Left kidney (tissue), 2 donors: ENCODE measurements around the gene TNNT2. TPM values are rescaled to one million over a fixed set of nuclear protein-coding genes. Genes with fewer than 3 reads are reported as not detected.

Source experiments
- DNase-seq: peaks from one replicate; pipeline ENCODE4 v3.0.0-alpha.2; 2013
- polyA plus RNA-seq: library from polyadenylated mRNA; unstranded; fragments of 120-200 nt; gene quantifications from one replicate; pipeline ENCODE4 v1.2.1, GENCODE V29; 2013; ENCODE audit not compliant: insufficient read length

TNNT2 gene
- polyA plus RNA-seq, 1 donor = 56.4 TPM

GRCh38 chr1:201378804-201379203 lies 1.3 kb upstream of the TNNT2 start:
- DNase-seq = no peak

- peak; percentile 63 for DNase-seq
Observed at GRCh38 chr1:201376464-201377374, 761 bp downstream of the TNNT2 start.

GRCh38 chr1:201376107-201376463 lies 1.4 kb downstream of the TNNT2 start:
- no peak for DNase-seq

GRCh38 chr1:201375169-201375568 lies 2.3 kb downstream of the TNNT2 start:
- no peak for DNase-seq

- no peak for DNase-seq
Observed at GRCh38 chr1:201374364-201374763, 3.1 kb downstream of the TNNT2 start.

GRCh38 chr1:201371792-201372191 lies 5.7 kb downstream of the TNNT2 start:
- DNase-seq = no peak

GRCh38 chr1:201371276-201371675 lies 6.2 kb downstream of the TNNT2 start:
- DNase-seq = no peak

GRCh38 chr1:201370500-201370899 lies 7.0 kb downstream of the TNNT2 start:
- DNase-seq = no peak

GRCh38 chr1:201369209-201369608 lies 8.3 kb downstream of the TNNT2 start:
- no peak for DNase-seq

GRCh38 chr1:201366696-201367095 lies 10.8 kb downstream of the TNNT2 start:
- no peak for DNase-seq

GRCh38 chr1:201365251-201365650 lies 12.2 kb downstream of the TNNT2 start:
- DNase-seq = no peak

GRCh38 chr1:201364808-201365105 lies 12.7 kb downstream of the TNNT2 start:
- DNase-seq = no peak

GRCh38 chr1:201363467-201363866 lies 14.0 kb downstream of the TNNT2 start:
- DNase-seq = no peak

GRCh38 chr1:201362906-201363305 lies 14.6 kb downstream of the TNNT2 start:
- DNase-seq = no peak

- no peak for DNase-seq
Observed at GRCh38 chr1:201361652-201362504, 15.6 kb downstream of the TNNT2 start.

- DNase-seq = no peak
Observed at GRCh38 chr1:201360901-201361651, 16.4 kb downstream of the TNNT2 start.

GRCh38 chr1:201360486-201360885 lies 17.0 kb downstream of the TNNT2 start:
- DNase-seq = no peak

GRCh38 chr1:201359873-201360210 lies 17.6 kb downstream of the TNNT2 start:
- DNase-seq = no peak

GRCh38 chr1:201359031-201359872 lies 18.2 kb downstream of the TNNT2 start:
- DNase-seq = no peak

- DNase-seq = no peak
Observed at GRCh38 chr1:201358596-201358995, 18.9 kb downstream of the TNNT2 start.

- DNase-seq = no peak
Observed at GRCh38 chr1:201357636-201358348, 19.7 kb downstream of the TNNT2 start.
